A673 (cell line): ENCODE results near the gene TENM3.

Experiments used
- EZH2 ChIP-seq: fragments of 200-600 bp; sonication (generic); IDR thresholded peaks from 2 replicates; pipeline ENCODE4 v1.6.1; 2017; ENCODE audit warnings: borderline replicate concordance, low read depth, mild to moderate bottlenecking, mixed read lengths, antibody characterized with exemption, low read length; ENCODE audit not compliant: poor library complexity, severe bottlenecking
- TF ChIP-seq, protein P1 (sequence below): fragments of 300-800, 200-600 bp; sonication (generic); conservative IDR thresholded peaks from 2 replicates; pipeline ENCODE4 v1.5.1; 2017; ENCODE audit warnings: low read depth, mild to moderate bottlenecking, antibody characterized with exemption, low read length, moderate library complexity, mixed read lengths

DNA sequence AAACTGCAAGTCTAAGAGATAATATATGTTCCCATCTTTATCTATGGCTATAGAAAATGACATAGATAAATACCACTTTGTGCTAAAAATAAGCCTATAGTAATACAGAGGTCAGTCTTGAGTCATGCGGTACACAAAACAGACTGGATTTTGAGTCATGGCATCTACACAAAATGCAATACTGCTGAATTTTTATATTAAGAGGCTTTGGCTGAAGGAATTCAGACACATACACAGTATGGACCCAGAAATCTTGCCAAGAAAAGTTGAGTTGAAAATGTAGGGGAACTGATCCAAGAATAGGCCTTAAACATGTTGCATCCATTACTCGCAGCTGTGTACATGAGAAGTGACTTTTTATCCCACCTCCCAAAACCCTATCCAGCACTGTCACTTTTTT lies 184.4 kb downstream of the TENM3 start:
- TF ChIP-seq, protein P1, sequence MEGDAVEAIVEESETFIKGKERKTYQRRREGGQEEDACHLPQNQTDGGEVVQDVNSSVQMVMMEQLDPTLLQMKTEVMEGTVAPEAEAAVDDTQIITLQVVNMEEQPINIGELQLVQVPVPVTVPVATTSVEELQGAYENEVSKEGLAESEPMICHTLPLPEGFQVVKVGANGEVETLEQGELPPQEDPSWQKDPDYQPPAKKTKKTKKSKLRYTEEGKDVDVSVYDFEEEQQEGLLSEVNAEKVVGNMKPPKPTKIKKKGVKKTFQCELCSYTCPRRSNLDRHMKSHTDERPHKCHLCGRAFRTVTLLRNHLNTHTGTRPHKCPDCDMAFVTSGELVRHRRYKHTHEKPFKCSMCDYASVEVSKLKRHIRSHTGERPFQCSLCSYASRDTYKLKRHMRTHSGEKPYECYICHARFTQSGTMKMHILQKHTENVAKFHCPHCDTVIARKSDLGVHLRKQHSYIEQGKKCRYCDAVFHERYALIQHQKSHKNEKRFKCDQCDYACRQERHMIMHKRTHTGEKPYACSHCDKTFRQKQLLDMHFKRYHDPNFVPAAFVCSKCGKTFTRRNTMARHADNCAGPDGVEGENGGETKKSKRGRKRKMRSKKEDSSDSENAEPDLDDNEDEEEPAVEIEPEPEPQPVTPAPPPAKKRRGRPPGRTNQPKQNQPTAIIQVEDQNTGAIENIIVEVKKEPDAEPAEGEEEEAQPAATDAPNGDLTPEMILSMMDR, result no peak
- no peak for TF ChIP-seq EZH2
